ENCODE measurements around the gene TMEM62. TPM values are rescaled to one million over a fixed set of nuclear protein-coding genes. Genes with fewer than 3 reads are reported as not detected.

The TMEM62 gene
- total RNA-seq, 1 donor from 2014 or later: 26.1 TPM

- no peak for FAIRE-seq
These were observed 32.4 kb upstream of the TMEM62 start for GRCh38 chr15:43100971-43101370.

GRCh38 chr15:43102187-43102586 is 31.2 kb upstream of the TMEM62 start:
- FAIRE-seq: no peak
- no peak for TF ChIP-seq CTCF (IDR thresholded peaks at IDR 0.05; ENCODE audit: insufficient read depth, low read length, severe bottlenecking)
- DNase-seq (ENCODE audit: low read depth): no peak
- no peak overlapping the region for H3K4me3 ChIP-seq (ENCODE audit: low read depth, low read length)
- H3K36me3 ChIP-seq (ENCODE audit: control insufficient read depth, insufficient read depth, low read length): peaks cover 1% of the 10 kb centered on the region
- no peaks in the 10 kb centered on the region for H3K27me3 ChIP-seq (ENCODE audit: control insufficient read depth, insufficient read depth, low read length)

More at GRCh38 chr15:43100971-43101370, 32.4 kb upstream of the TMEM62 start:
- no peaks in the 10 kb centered on the region for H3K27me3 ChIP-seq (ENCODE audit: control insufficient read depth, insufficient read depth, low read length)
- TF ChIP-seq CTCF (IDR thresholded peaks at IDR 0.05; ENCODE audit: insufficient read depth, low read length, severe bottlenecking): no peak
- DNase-seq (ENCODE audit: low read depth): peak; percentile 94
- no peak overlapping the region for H3K4me3 ChIP-seq (ENCODE audit: low read depth, low read length)
- peaks cover 1% of the 10 kb centered on the region for H3K36me3 ChIP-seq (ENCODE audit: control insufficient read depth, insufficient read depth, low read length)

GRCh38 chr15:43103907-43104306 is 29.5 kb upstream of the TMEM62 start:
- Histone ChIP-seq H3K4me3 (ENCODE audit: low read depth, low read length) (no peak overlapping the region), H3K36me3 (ENCODE audit: control insufficient read depth, insufficient read depth, low read length) (no peaks in the 10 kb centered on the region), H3K27me3 (ENCODE audit: control insufficient read depth, insufficient read depth, low read length) (no peaks in the 10 kb centered on the region)
- FAIRE-seq: no peak
- peak; percentile 75 for DNase-seq (ENCODE audit: low read depth)
- no peak for TF ChIP-seq CTCF (IDR thresholded peaks at IDR 0.05; ENCODE audit: insufficient read depth, low read length, severe bottlenecking)

GRCh38 chr15:43104426-43104825 is 29.0 kb upstream of the TMEM62 start:
- Histone ChIP-seq H3K27me3 (ENCODE audit: control insufficient read depth, insufficient read depth, low read length) (no peaks in the 10 kb centered on the region), H3K36me3 (ENCODE audit: control insufficient read depth, insufficient read depth, low read length) (no peaks in the 10 kb centered on the region), H3K4me3 (ENCODE audit: low read depth, low read length) (no peak overlapping the region)
- no peak for TF ChIP-seq CTCF (IDR thresholded peaks at IDR 0.05; ENCODE audit: insufficient read depth, low read length, severe bottlenecking)
- FAIRE-seq (no peak), DNase-seq (ENCODE audit: low read depth) (peak; percentile 65)

GRCh38 chr15:43105077-43105736 is 28.2 kb upstream of the TMEM62 start:
- TF ChIP-seq CTCF (IDR thresholded peaks at IDR 0.05; ENCODE audit: insufficient read depth, low read length, severe bottlenecking): no peak
- FAIRE-seq: no peak
- DNase-seq (ENCODE audit: low read depth): peak; percentile 37

More at GRCh38 chr15:43105077-43105736, 28.2 kb upstream of the TMEM62 start:
- Histone ChIP-seq H3K36me3 (ENCODE audit: control insufficient read depth, insufficient read depth, low read length) (no peaks in the 10 kb centered on the region), H3K4me3 (ENCODE audit: low read depth, low read length) (peak overlapping the region; percentile 83), H3K27me3 (ENCODE audit: control insufficient read depth, insufficient read depth, low read length) (no peaks in the 10 kb centered on the region)
